GM20000 (cell line): ENCODE data around the gene ZNF771.
"Not testable (repeated sequence)": the region's sequence is repeated elsewhere in the genome, so short reads cannot be mapped to it uniquely, and the experiment has no call there.

ENCODE experiments used
- DNase-seq: peaks from one replicate; pipeline ENCODE4 v3.0.0; 2012; ENCODE audit warnings: low spot score
- CTCF ChIP-seq: IDR thresholded peaks from 2 replicates; pipeline ENCODE4 v1.5.1; 2012; ENCODE audit warnings: mild to moderate bottlenecking, control low read depth; ENCODE audit errors: extremely low read depth, missing control alignments

The ZNF771 gene

GRCh38 chr16:30456302-30456701 is 48.9 kb downstream of the ZNF771 start:
- TF ChIP-seq CTCF, result no peak
- peak; percentile 47 for DNase-seq

GRCh38 chr16:30457256-30457655 is 49.9 kb downstream of the ZNF771 start:
- no peak for DNase-seq
- no peak for TF ChIP-seq CTCF

- TF ChIP-seq CTCF, result no peak
Measured at GRCh38 chr16:30457743-30458560, 50.5 kb downstream of the ZNF771 start.

GRCh38 chr16:30458561-30459394 is 51.4 kb downstream of the ZNF771 start:
- peak; percentile 67 for DNase-seq
- TF ChIP-seq CTCF, result no peak

More at GRCh38 chr16:30457743-30458560, 50.5 kb downstream of the ZNF771 start:
- DNase-seq, result no peak

GRCh38 chr16:30459456-30459855 is 52.0 kb downstream of the ZNF771 start:
- no peak for TF ChIP-seq CTCF
- DNase-seq, result no peak

- not testable (repeated sequence) for DNase-seq
Measured at GRCh38 chr16:30461426-30461825, 54.0 kb downstream of the ZNF771 start.

GRCh38 chr16:30464078-30464477 is 56.7 kb downstream of the ZNF771 start:
- DNase-seq, result no peak
- no peak for TF ChIP-seq CTCF
